GM18909 (cell line): ENCODE measurements around the gene CHN1.

Source experiments
- ATAC-seq: cut with Tn5 transposase; IDR thresholded peaks from one replicate; pipeline ENCODE4 v1.9.1; 2021; ENCODE audit warnings: mild to moderate bottlenecking; ENCODE audit not compliant: unreplicated experiment, poor library complexity

CHN1 gene

DNA sequence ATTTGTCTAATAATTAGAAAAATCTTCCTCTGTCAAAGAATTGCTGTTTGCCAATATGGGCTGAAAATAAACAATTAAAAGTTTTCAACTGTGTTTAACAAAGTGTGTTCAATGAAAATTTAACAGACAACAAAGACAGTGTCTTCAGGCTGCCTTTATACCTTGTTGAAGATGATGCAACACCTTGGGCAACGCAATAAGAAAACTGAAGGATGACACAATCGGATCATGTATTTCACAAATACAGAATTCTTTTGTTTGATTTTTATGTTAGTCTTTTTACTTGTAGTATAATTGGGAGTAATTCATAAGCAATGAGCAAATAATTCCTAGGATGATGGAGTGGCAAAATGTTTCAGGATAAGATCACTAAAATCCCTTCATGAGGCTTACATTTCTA lies 27.8 kb downstream of the CHN1 start:
- no peak for ATAC-seq

DNA sequence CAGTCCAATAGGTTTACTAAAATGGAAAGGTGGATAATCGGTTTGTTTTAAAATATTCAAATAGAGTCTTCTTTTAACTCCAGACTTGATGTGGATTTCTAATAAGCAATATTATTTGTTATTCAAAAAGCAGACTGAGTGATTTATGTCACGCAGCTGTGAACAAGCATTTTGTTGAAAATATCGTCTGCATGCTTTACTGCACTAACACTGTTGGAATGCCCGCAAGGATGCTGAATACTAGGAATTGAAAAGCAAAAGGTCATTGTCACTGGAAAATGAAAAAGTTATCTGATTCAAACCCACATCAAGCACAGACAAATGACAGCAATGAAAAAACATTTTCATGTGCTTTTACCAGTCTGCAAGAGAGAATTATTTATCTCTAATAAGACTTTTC lies 31.1 kb downstream of the CHN1 start:
- no peak for ATAC-seq

DNA sequence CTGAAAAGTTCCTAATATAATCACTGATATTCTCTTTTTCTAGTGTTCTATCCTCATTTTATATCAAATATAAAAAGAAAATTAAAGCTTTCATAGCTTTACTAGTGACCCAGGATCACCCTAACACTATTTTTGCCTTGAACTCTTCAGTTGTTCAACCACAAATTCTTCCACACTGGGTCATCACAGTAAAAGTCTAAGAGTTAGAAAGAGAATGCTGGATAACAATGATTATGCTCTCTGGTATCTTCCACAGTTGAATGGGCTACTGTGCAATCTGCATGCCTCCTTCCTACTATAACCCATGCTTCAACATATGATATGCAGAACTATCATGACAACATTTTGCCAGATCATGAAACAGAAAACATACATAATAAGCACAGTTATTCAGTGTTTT lies 32.3 kb downstream of the CHN1 start:
- ATAC-seq, result no peak

DNA sequence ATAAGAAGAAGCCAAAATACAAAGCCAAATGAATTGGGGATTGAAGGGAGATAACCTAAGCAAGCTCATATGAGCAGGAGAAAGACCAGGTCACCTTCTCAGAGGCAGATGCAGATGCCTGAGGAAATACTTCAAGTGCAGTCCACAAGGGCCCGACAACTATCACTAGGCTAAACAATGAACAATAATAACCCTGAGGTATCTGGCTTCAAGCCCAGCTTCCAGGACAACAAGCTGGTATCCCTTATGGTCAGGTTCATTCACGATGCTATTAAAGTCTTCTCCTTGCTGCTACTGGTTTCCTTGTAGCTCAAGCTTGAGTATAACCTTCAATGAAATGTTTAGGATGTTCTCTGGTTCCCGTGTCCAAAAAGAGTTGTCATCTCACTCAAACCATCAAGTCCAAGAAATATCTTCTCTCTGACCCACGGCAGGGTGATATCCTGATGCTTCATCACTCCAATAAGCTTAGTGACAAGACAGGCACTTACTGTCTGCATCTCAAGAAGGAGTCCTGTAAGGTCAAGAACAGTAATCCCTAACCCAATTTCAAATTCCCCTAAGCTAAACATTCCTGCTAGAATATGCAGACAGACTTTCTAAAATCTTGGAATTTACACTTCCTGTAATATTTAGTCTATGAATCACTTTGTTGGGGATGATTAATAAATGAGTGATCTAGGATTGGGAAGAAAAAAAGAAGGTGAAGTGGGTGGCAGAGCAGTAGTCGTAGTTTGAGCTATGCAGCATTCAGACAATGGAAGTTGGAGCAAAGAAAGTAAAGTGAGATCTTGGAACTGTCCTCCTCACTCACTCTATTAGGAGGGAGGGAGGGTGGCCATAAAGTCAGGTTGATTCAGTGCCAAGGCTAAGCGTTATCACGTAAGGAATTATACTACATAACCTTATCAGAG lies 33.1 kb downstream of the CHN1 start:
- no peak for ATAC-seq

DNA sequence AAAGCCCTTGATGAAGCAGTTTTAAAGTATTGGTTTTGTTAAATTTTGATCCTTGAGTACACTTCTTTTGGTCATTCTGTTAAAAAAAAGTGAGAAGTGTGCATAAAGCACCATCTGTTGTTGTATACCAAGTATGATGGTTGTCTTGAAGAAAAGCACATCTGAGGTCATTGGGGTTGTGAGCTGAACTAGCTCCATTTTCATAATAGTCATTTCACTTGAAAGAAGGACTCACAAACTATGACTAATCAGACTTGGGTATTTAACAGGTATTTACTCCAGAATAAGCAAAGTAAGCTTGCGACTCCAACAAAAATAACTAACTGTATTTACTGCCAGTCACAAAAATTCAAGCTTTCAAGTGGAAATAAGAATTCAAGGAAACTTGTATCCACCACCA lies 35.1 kb downstream of the CHN1 start:
- ATAC-seq, result no peak

DNA sequence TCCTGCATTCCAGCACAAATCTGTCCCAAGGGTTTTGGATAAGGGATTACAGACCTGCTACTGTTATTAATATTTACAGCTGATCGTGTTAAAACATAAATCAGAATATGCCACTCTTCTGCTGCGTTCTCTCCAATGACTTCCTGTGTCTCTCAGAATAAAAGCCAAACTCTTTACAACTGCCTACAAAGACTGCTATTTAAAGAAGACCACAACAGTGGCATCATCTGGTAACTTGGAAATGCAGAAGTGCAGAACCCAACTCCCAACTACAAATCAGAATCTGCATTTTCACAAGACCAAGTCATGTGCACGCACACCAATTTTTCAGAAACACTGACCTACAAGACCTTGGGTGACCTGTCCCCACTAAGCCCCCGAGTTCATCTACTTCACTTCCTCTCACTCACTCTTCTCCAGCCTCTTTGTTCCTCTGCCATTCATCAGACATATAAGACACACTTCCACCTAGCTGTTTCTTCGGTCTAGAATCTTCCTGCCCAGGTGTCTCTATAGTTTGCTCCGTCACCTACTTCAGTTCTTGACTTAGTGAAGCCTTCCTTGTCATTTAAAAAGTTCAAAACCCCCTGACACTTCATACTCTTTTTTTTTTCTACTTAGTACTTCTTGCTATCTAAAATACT lies 36.0 kb downstream of the CHN1 start:
- ATAC-seq, result no peak

DNA sequence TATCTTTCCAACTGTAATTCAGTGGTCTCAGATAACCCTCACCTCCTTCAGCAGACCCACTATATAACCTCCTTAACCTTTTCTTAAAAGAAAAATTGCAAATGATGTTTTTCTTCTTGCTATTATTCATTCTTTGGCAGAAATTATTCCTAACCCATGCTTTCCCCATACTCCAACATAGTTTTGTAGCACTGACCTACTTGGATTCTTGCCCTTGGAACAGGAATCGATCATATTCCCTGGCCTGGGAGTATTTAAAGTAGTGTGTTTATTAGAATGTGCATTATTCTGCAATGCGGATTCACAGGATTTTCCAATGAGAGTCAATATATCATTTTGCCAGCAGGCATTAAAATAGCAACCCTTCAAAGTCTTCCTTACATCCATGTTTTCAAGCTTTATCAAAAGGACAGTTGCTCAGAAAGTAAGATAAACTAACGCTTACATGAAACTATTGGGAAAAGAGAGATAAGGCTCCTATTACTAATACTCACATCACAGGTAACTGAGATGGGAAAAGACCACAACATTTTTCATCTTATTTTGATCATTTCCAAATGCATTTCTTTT lies 37.4 kb downstream of the CHN1 start:
- no peak for ATAC-seq

DNA sequence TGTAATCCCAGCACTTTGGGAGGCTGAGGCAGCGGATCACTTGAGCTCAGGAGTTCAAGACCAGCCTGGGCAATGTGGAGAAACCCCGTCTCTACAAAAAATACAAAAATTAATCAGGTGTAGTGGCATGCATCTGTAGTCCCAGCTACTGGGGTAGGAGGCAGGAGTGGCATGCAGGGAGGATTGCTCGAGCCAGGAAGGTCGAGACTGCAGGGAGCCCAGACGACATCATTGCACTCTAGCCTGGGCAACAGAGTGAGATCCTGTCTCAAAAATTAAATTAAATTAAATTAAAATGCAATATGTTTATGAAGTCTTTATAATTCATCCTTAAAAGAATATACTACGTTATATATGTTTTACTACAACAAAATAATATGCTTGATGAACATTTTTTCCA lies 38.1 kb downstream of the CHN1 start:
- no peak for ATAC-seq

DNA sequence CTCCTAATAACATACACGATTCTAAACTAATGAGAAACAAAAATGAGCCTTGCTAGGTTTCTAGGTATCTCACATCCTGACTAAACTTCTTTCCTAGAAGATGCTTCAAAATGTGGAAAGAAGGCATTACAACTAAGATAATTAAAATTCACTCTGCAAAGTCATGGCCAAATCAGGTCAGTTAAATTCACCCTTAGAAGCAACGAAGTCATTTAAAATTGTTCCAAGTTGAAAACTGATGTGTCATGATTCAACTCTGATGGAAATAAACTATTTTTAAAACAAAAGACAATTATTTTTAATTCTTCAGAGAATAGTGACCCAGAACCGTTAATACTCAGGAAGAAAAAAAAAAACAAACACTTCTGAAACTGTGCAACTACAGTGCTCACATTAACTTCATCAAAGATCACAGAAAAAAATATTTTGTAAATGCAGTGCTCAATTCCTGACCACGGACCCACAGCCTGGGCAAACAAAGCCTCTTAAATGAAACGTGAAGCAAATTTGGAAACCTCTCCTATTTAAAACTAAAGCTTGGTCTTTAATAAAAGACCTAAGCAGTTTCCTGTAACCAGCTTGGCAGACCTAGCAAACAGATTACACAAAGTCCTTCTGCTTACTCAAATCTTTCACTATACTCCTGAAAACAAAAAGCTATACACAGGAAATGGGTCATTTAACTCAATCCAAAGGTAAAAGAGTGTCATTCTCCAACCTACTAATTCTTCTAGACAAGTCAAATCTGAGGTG lies 39.0 kb downstream of the CHN1 start:
- ATAC-seq, result no peak

DNA sequence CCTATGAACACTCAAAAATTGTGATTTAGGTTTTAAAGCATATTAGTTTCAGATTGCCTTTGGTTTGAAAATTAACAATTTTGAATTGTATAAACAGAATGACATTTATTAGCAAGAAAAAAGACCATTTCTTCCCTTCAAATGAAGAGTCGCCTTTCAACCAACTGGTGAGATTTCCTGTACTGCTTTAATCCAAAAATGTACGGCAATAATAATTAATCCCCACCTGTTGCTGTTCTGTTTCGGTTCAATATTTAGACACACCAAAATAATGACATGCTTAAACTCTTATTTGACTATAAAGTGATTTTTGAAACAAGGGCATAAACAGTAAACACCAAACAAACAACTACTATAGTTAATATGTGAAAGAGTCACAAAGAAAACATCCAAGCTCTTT lies 39.6 kb downstream of the CHN1 start:
- no peak for ATAC-seq

DNA sequence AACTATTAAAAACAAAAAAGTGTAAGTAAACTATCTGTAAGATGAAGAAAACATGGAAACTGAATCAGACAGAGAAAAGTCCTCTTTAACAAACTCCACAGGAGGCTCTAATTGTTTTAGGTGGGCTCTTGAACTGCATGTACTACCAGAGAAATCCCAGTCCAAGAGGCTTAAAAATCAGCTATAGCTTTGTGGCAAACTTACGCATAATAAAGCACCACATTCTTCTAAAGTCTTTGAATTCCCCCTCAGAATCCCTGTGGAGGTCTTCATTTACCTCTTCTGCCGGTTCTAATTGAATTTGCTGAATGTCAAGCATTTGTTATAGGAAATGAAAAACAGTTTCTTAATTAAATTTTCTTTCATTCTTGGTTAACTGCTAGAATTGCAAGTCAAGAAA lies 40.8 kb downstream of the CHN1 start:
- ATAC-seq, result no peak

DNA sequence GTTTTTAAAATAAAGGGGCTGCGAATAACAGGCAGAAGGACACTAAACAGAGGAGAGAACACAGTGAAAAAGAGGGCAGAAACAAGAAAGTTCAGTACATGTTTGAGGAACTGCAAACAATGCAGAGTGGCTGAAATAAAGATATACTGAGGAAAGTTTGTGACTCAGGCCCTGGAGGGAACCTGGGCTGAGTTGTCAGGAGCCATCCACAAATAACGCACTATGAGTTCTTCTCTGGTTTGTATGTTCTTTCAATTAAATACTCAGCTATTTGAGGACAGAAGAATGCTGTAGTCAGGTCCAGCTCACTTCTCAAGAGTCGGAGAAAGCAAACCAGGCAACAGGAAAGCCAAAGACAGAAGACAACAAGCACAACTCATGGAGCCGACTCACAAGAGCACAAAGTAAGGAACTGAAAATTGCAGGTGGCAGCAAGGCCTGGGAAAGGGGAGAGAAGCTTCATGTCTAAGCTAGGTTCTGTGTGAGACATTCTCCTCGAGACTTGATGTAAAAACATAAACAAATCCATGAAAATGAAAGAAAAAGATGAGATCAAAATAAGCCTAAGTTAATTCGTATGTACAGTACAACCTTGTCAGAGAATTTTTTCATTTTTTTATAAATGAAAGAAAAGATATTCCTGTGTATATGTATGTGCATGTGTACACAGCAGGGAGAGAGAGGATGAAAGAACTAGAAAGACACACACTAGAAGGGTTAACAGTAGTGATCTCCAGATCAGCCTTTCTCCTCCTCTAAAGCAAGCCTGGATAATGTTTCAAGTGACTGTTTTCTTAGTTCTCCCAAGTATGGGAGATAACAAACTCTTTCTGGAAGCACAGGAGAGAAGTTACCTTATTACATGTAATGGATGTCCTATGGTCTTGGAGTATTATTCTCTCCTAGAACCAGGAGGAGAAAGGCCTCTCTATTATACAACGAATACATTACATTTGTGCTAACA lies 41.5 kb downstream of the CHN1 start:
- ATAC-seq, result no peak

DNA sequence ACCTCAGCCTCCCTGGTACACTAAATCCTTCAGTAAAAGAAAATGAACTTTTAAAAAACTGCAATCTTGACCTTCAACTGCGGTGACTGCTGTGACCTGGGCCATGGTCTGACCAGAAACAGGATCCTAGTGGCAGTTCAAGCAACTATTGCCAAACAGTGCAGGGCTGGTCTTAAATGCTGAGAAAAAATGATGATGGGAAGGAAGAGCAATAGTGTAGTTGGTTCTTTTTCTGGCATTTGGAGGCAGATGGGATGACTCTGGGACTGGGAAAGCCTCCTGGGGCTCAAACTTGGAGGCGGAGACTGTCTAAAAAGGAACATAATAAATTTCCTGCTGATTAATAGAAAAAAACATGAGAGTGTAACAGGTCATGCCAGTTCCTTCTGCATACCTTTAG lies 45.4 kb downstream of the CHN1 start:
- no peak for ATAC-seq

DNA sequence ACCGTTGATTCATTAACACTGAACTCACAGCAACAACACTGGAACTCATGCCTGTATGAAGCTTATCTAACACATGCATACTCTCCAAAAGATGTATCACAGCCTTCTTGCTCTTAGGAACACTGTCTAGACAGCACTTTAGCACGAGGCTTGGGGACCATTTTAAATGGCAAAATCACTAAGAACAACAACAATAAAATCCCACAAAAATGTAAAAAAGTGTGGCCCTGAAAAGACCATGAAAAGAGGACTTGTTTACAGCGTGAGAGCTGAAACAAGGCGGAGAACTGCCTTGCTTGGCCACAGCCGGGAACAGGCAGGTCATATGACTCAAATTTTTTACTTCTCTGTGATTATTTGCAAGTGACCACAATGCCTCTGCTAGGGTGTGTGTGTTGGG lies 48.1 kb downstream of the CHN1 start:
- ATAC-seq, result no peak

DNA sequence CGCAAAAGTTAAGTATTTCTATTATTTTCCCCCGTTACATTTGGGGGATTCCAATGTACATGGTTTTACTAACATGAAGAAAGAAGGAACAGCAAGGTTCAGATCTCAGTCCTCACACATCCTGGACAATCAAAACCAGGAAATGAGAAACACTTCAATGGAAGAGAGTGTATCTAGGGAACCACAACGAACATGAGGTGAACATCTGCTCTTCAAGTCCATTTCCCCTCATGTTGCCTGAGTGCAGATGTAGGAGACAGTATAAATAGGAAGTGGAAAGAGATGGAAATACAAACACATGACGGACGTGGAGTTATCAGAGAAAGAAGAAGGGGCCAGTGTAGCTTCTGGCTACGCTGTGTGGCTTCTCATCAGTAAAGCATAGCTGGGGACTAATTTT lies 52.6 kb downstream of the CHN1 start:
- no peak for ATAC-seq

DNA sequence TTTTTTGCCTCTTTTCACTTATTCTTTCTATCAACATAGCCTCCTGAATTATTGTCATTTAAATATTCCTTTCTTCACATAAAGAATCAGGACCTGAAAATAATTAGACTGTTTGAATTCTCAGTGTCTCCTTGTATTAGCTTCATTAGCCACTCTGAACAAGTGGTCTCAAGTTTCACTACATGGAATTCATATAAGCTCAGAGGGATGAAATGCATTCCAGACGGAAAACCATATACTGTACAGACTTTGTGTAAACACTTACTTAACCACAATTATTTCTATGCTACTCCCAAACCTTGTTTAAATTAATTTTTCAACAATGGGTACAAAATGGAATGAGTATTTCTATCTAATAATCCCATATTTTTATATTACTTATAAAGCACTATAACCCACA lies 53.4 kb downstream of the CHN1 start:
- ATAC-seq, result no peak

DNA sequence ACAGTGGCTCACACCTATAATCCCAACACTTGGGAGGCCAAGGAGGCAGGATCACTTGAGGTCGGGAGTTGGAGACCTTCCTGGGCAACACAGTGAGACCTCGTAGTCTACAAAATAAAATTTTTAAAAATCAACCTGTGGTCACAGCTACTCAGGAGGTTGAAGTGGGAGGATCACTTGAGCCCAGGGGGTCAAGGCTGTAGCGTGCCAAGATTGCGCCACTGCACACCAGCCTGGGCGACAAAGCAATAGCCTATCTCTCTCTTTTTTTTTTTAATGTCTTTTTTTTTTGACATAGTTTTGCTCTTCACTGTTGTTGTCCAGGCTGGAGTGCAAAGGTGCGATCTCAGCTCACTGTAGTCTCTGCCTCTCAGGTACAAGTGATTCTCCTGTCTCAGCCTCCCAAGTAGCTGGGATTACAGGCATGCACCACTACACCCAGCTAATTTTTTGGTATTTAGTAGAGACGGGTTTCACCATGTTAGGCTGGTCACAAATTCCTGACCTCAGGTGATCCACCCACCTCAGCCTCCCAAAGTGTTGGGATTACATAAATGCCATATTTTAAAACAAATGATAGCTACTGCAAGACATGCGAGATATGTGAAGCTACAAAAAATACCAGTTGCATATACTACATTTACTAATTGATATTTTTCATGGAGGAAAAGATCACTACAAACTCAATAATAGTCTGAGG lies 55.0 kb downstream of the CHN1 start:
- ATAC-seq, result no peak

DNA sequence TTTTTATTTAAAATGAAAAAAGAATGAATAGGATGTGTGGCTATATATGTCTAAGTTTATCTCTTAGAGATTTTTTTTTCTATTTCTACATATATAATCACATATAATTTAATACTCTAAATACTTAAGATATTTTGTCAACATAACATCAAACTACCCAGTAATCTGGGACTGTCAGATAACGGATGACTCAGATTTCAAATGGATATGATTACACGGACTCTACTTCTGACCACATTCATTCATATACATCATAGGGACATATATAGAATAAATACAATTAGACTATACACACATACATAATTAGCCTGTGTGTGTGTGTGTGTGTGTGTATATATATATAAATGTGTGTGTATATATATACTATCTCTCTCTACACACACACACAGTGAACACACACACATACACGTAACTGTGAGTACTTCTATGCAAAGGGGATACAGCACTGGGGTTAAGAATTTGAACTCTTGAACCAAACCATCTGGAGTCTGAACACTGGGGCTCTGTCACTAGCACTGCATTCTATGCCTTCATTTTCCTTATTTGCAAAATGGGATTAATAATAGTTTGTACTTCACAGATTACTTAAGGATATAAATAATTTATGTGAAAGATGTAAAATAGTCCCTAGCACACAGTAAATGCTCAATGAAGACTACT lies 59.5 kb downstream of the CHN1 start:
- ATAC-seq, result no peak

DNA sequence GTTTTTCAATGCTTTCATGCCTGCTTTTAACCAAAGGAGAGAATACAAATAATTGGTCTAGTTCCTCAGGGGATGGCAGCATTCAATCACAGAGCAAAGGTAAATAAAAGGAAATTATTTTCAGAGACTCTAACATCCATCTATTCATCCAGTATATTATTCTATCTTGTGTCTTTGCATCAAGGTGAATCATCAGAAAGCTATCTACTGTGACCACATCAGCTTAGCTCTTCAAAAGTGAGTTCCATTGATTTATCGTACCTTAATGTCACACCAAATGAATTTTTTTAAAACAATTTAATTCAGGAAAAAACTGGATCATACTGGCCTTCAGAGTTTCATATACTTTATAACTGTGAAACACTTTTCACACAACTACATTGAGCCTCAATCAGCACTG lies 66.1 kb downstream of the CHN1 start:
- no peak for ATAC-seq
